Fibroblast of villous mesenchyme (primary cell): ENCODE measurements around the gene CST11. TPM values are rescaled to one million over a fixed set of nuclear protein-coding genes. Genes with fewer than 3 reads are reported as not detected.

Source experiments
- DNase-seq: peaks from one replicate; pipeline ENCODE4 v3.0.0-alpha.2; 2010; ENCODE audit warnings: low read depth
- H3K4me3 ChIP-seq: 2 replicates; pipeline ENCODE4 v1.5.1; 2011; ENCODE audit warnings: low read depth, mild to moderate bottlenecking, low read length
- CTCF ChIP-seq: IDR thresholded peaks from 2 replicates; pipeline ENCODE4 v1.5.1; 2012; ENCODE audit warnings: low read depth, mild to moderate bottlenecking, low read length; ENCODE audit not compliant: insufficient read depth
- total RNA-seq: library from RNA; depleted of rRNA; stranded (reverse); fragments of >200 nt; gene quantifications from 2 replicates; pipeline ENCODE4 v1.2.3, GENCODE V29; 2012

The CST11 gene
- total RNA-seq, 1 donor = not detected

- DNase-seq = peak; percentile 80
- H3K4me3 ChIP-seq = no peak overlapping the region
- no peak for TF ChIP-seq CTCF
These were observed 7.0 kb downstream of the CST11 start for GRCh38 chr20:23445596-23446217.

GRCh38 chr20:23444859-23445258 lies 7.8 kb downstream of the CST11 start:
- TF ChIP-seq CTCF = no peak
- H3K4me3 ChIP-seq = no peak overlapping the region
- no peak for DNase-seq

GRCh38 chr20:23442436-23442835 lies 10.2 kb downstream of the CST11 start:
- DNase-seq = no peak
- no peak for TF ChIP-seq CTCF
- H3K4me3 ChIP-seq = no peak overlapping the region

- peak; percentile 79 for DNase-seq
- H3K4me3 ChIP-seq = no peak overlapping the region
- TF ChIP-seq CTCF = peak; percentile 96
These were observed 10.8 kb downstream of the CST11 start for GRCh38 chr20:23441850-23442313.

- no peak for TF ChIP-seq CTCF
These were observed 12.7 kb downstream of the CST11 start for GRCh38 chr20:23440004-23440403.

GRCh38 chr20:23438661-23439060 lies 14.0 kb downstream of the CST11 start:
- no peak overlapping the region for H3K4me3 ChIP-seq
- DNase-seq = no peak
- no peak for TF ChIP-seq CTCF

More at GRCh38 chr20:23440004-23440403, 12.7 kb downstream of the CST11 start:
- DNase-seq = no peak
- H3K4me3 ChIP-seq = no peak overlapping the region
